H4 (cell line): ENCODE results near the gene LGALS9. TPM values are rescaled to one million over a fixed set of nuclear protein-coding genes. Genes with fewer than 3 reads are reported as not detected.

Experiments used
- DNase-seq: peaks from one replicate; pipeline ENCODE4 v3.0.0-alpha.2; 2015; ENCODE audit warnings: low spot score
- total RNA-seq: library from RNA; depleted of rRNA; stranded (reverse); fragments of >200 nt; shearing (Covaris generic); gene quantifications from 2 replicates; pipeline ENCODE4 v1.2.3, GENCODE V29; 2014; rRNA removed

Gene LGALS9
- 6.6 and 10.8 TPM in 2 replicates for total RNA-seq

GRCh38 chr17:27630607-27631410 lies at the start of gene LGALS9:
TSS of gene LGALS9 (plus strand) at chr17:27631188. CDS start at chr17:27631266, 78 bp downstream.
- DNase-seq: peak; percentile 16

GRCh38 chr17:27582696-27583095 lies 48.3 kb upstream of the LGALS9 start:
- no peak for DNase-seq

DNA sequence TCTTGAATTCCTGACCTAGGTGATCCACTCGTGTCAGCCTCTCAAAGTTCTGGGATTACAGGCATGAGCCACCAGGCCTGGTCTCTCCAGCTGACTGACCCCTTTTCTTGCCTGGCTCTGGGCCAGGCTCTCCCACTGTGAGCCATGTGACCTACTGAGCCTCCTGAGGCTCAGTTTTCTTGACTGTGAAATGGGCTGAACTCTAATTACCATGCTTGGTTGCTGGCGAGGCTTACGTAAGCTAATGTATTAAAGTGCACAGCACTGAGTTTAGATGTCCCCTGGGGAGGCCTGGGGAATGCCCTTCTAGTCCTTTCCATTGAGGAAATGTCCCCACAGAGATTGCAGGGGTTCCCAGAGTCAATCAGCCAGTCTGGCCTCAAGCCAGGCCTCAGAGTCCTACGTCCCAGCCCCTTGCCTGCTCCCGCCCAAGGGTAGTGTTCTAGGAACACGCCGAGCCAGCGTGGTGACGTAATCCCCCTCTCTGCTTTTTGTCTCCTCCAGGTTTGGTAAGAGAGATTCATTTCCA lies 45.8 kb upstream of the LGALS9 start:
- DNase-seq: no peak

DNA sequence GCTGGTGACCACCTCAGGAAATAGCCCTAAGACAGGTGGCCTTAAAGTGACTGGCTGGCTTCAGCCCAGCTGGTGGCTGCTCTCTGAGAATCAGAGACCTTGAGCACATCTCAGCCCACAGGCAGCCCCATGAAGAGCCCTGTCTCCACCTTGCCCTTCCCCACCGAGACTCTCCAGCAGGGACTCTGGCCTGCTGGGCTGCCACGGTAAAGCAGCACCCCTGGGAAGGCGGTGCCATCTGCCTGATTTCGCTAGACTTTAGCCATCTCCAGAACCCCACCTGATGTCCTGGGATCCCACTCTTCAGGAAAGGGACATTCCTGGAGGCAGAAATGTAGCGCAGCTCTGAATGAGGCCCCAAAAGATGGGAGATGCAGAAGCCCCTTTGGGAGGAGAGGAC lies 45.2 kb upstream of the LGALS9 start:
- no peak for DNase-seq

DNA sequence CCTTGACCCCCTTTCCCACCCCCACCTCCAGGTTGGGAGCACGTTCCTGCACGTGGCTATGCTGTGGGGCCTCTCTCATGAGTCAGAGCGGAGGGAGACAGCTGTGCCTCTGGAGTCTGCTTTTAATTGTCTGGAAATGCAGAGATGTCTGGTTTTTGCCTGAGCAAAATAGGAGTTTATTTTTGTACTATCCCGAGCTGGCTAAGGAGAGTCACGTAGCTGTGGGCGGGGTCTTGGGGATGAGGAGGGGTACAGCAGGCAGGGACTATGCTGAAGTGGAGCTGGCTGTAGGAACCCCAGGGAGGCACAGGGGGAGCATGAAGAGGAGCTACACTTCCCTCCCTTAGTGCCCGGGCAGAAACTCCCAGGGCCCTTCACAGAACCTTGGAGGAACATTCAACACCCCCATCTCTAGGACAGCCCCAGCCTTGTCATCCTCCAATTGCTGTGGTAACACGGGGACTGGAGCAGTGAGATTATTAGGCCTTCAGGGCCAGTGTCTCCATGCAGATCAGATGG lies 44.7 kb upstream of the LGALS9 start:
- no peak for DNase-seq

DNA sequence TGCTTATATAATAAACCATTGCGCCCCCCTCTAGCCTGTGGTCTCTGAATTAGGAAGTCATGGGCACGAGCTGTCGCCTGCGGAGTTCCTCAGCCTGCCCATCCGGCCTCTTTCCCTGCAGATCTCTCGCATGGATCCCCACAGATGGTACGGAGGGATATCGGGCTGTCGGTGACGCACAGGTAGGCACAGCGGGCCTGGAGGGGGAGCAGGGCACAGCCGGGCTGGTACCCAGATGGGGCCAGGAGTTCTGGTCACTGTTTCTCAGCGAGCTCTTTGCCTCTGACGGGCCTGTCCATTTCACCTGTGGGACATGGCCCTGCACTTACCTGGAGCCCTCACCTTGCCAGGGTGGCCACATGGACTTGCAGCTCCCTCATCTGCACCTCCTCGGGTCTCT lies 42.6 kb upstream of the LGALS9 start:
- DNase-seq: no peak

GRCh38 chr17:27590864-27591263 lies 40.1 kb upstream of the LGALS9 start:
- DNase-seq: no peak

DNA sequence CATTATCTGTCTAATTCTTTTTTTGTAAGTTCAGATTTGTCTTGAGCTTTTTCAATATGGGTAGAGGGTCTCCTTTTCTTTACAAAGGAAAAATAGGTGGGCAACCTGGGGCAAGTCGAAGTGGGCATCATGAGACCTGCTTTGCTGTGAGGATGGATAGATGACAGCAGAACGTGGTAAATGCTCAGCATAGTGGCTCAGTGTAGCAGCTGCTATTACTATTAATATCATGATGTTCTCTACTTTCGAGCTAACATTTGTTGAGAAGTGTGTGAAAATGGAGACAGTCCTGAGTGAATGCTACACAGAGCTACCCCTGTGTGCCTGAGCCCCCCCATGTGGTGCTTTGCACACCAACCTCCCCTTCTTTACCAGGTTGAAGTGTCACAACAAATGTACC lies 39.0 kb upstream of the LGALS9 start:
- DNase-seq: no peak

GRCh38 chr17:27593232-27593856 lies 37.6 kb upstream of the LGALS9 start:
- DNase-seq: no peak

- no peak for DNase-seq
These were observed 37.1 kb upstream of the LGALS9 start for GRCh38 chr17:27593857-27594255.

DNA sequence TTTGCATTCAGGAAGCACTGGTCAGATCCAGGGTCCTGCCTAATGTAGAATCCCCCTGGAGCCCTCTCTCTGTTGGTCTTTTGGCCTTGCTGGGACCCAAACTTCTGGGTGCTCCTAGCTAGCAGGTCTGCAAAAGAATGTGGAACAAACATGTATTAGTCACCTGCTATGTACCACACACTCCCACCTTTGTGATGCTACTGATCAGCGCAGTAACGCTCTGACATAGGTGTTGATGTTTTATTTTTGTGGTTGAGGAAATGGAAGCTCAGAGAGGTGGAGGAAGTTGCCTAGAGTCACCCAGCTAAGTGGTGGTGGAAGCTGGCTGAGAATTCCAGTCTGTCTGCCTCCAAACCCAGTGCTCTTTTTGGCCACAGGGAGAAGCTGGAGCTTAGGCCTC lies 35.8 kb upstream of the LGALS9 start:
- no peak for DNase-seq

GRCh38 chr17:27596096-27596495 lies 34.9 kb upstream of the LGALS9 start:
- DNase-seq: no peak

DNA sequence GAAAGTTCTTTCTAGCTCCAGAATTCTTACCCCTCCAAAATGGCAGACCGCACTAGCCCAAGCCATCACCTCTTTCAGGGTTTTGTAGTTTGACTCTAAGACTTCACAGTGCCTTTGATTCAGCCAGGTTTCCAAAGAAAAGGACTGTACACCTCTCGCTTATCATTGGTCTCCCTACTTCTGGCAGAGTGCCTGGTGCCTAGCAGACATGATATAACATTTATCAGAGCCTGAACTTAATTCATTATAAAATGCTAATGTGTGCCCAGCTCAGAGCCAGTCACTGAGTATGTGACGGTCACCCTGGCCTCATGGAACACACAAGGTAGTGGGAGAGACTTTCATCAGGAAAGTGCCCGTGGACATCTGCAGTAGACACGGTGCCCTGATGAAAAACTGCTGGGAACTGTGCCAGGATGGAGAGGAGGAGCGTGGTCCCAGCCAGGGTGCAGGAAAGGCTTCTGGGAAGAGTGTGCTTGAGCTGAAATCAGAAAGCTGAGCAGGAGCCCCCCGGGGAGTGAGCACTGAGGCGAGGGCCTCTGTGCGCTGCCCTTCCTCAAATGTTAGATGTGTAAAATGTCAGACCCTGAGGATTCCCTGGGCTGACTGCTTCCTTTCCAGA lies 34.3 kb upstream of the LGALS9 start:
- no peak for DNase-seq

GRCh38 chr17:27597188-27597580 lies 33.8 kb upstream of the LGALS9 start:
- DNase-seq: no peak

- no peak for DNase-seq
These were observed 33.1 kb upstream of the LGALS9 start for GRCh38 chr17:27597783-27598320.

- DNase-seq: no peak
These were observed 32.5 kb upstream of the LGALS9 start for GRCh38 chr17:27598337-27599050.

GRCh38 chr17:27600471-27600870 lies 30.5 kb upstream of the LGALS9 start:
- no peak for DNase-seq

- peak; percentile 60 for DNase-seq
These were observed 29.7 kb upstream of the LGALS9 start for GRCh38 chr17:27601069-27601974.

DNA sequence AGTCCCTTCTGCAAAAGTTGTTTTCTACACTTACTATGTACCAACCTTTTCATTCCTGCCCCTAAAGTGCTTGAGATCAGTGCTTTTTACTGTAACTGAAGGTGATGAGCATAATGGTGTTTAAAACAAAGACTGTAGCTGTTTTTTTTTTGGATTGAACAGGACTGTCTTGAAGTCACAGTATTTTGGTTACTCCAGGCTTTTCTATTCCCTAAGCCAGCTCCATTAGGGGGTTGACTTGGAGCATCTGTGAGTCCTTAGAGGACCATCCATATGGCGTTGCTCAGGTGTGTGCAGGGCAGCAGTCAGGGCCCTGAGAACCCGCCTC lies 29.0 kb upstream of the LGALS9 start:
- DNase-seq: no peak

- DNase-seq: peak; percentile 48
These were observed 28.1 kb upstream of the LGALS9 start for GRCh38 chr17:27602721-27603420.
